DMS153 treated with DMSO at 0.1 percent for 48 hours (cell line): Measurements from ENCODE around the gene OR2C1.

Experiments
- DNase-seq: peaks from one replicate; lab custom pipeline; 2025; ENCODE audit not compliant: unreplicated experiment; lab: John Stamatoyannopoulos, UW

Gene OR2C1

DNA sequence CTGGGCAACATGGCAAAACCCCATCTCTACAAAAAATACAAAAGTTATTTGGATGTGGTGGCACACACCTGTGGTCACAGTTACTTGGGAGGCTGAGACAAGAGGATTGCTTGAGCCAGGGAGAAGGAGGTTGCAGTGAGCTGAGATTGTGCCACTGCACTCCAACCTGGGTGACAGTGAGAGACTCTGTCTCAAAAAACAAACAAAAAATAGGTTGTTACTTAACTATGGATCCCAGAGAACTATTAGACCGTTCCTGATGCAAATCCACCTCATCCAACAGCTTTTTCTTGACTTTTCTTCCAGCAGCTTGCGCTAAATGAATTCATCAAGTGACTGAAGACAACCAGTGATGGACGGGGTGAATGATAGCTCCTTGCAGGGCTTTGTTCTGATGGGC is at the start of gene OR2C1:
TSS of gene OR2C1 (plus strand) at position 301 of the 400 bp plus-strand sequence. CDS start at position 353, 52 bp downstream.
- DNase-seq = no peak

GRCh38 chr16:3306078-3306477 is 49.6 kb upstream of the OR2C1 start:
- no peak for DNase-seq

GRCh38 chr16:3311496-3311895 is 44.2 kb upstream of the OR2C1 start:
- DNase-seq = no peak

DNA sequence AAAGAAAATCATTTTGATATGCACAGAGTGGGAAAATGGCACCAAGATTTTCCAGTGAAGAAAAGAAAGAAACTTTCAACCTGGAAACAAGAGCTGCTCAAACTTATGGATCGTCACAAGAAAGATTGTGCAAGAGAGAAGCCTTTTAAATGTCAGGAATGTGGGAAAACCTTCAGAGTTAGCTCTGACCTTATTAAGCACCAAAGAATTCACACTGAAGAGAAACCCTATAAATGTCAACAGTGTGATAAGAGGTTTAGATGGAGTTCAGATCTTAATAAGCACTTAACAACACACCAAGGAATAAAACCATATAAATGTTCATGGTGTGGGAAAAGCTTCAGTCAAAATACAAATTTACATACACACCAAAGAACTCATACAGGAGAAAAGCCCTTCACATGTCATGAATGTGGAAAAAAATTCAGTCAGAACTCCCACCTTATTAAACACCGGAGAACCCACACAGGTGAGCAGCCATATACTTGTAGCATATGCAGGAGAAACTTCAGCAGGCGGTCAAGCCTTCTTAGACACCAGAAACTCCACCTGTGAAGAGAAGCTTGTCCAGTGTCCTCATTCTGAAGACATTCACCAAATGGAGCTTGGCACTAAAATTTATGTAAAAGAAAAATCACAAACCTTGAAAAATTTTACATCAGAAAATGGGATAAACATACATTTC is 38.2 kb upstream of the OR2C1 start:
- no peak for DNase-seq

- DNase-seq = no peak
These were observed 33.9 kb upstream of the OR2C1 start for GRCh38 chr16:3321816-3322215.

DNA sequence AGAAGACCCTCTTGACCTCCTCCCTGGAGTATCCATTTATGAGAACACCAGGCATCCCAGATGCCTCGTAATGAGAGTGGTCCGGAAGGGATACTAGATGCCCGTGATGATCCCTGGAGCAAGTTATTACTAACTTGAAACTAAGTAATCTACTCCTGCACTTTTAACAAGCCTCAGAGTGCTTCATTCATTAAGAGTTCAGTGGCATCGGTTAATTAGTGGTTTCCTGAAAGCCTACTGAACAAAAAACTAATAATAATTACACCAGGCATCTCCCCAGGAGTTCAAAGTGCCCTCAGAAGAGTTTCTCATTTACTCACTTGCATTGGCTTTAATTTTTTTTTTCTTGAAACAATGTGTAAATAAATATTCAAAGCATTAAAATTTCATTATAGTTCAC is 28.2 kb upstream of the OR2C1 start:
- DNase-seq = no peak

DNA sequence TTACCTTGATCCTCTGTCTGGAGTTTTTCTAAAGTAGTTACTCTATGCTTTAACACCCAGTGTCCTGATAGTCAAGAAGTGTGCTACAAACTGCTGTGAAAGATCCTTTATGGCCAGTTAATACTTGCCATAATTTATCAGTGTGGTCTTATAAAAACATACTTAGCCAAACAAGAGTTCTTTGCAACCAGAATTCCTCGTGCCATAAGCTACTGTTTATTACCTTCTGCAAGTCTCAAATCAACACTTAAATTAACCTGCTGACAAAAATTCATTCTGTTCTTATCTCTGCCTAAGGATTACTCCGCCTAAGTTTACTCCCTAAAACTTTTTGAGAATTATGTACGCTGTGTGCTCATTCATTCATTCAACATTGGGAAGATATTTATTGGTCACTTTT is 27.6 kb upstream of the OR2C1 start:
- no peak for DNase-seq

DNA sequence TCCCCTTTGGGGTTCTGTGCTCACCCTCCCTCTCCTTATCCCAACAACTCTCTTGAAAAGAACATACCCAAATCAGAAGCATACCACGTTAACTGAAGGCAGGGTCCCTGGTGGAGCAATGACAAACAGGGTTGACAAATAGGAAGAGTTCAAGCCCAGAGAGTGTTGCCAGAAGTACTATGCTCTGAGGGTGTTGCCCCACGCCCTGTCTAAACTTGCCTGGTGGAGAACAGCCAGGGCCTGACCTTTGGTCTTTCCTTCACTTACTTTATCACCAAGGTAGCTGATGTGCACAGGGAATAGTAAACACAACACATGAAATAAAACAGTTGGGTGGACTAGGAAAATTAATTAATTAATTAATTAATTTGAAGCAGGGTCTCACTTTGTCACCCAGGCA is 27.0 kb upstream of the OR2C1 start:
- DNase-seq = no peak

DNA sequence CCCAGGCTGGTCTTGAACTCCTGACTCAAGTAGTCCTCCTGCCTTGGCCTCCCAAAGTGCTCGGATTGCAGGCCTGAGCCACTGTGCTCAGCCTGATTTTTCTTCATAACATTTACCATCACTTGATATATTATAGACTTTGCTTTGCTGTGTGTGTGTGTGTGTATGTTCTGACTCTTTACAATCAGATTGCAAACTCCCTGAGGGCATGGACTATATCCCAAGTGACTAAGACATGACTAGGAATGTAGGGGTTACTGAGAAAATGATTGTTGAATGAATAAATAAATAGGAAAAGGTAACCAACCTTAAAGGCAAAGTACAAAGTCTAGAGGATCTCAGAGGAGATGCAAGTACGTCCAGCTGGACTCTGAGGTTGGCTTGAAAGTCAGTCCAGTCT is 9.6 kb upstream of the OR2C1 start:
- DNase-seq = no peak

DNA sequence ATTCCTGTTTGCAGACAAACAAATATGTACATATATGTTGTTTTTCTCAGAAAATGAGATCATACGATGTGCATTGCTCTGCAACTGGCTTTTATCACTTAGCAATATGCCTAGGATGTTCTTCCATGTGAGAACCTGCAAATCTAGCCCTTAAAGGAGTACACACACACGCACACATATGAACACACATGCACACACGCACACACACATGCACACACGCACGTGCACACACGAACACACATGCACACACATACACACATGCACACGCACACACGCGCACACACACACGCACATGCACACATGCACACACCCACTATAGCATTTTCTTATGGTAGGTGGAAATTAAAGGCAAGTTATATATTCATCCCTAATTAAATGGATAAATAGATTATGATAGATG is 8.1 kb upstream of the OR2C1 start:
- DNase-seq = no peak

- no peak for DNase-seq
These were observed 7.0 kb upstream of the OR2C1 start for GRCh38 chr16:3348547-3349167.

GRCh38 chr16:3349175-3349574 is 6.5 kb upstream of the OR2C1 start:
- no peak for DNase-seq

GRCh38 chr16:3356118-3356517 is 429 bp downstream of the OR2C1 start:
- no peak for DNase-seq

DNA sequence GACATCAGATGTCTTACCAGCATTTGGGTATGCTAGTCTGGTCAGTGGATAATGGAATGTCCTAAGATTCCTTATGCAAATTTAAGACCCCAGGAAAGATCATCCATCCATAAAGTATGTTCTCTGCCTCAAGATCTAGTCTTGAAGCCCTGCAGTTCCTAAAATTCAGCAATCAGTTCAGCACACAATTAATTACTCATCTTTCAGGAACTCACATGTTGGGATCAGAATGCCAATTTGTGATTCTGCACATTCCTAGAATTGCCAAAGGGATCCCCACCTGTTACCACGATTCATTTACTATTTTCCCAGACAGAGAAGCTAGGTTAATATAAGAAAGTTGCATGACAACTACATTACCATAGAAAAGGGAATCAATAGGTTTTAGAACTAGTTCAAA is 3.2 kb downstream of the OR2C1 start:
- DNase-seq = no peak

- DNase-seq = no peak
These were observed 7.2 kb downstream of the OR2C1 start for GRCh38 chr16:3362931-3363330.

DNA sequence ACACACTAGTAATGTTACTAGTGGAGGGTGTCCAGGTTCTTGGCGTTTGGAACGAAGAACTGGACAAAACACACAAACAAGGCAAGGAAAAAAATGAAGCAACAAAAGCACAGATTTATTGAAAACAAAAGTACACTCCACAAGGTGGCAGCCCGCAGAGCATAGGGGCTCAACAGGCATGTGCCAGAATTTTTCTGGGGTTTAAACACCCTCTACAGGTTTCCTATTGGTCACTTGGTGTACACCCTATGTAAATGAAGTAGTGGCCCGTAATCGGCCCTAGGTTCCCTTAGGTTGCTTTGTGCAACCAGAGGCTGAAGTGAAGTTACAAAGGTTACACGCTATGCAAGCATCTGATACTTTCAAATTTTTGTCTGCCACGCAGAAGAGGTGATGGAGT is 8.1 kb downstream of the OR2C1 start:
- no peak for DNase-seq

DNA sequence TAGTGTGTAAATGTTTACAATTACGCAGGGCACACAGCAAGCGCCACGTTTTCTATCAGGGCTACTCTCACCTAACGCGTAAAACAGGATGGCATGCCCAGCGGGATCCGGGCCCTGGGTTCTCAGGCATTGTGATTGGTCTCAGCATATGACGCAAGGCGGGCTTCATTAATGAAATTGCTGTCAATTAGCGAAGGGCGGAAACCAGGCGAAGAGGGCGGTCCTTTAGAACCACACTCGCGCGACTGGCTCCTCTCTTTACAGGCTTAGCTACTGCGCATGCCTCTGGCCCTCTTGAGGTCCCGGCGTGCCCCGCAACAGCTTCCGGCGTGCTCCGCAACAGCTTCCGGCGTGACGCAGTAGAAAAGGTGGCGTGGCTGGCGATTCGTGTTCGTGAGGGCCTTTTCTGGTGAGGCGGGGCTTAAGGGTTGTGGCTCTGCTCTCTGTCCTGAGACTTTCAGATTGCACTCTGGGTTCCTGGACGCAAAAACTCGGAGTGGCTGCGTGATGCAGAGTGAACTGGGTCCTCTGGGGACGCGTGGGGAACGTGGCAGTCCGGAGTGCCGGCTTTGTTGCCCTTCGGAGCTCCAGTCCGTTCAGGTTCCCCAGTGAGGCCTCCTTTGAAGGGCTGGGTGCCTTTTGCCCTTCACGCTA is 9.2 kb downstream of the OR2C1 start:
- no peak for DNase-seq

DNA sequence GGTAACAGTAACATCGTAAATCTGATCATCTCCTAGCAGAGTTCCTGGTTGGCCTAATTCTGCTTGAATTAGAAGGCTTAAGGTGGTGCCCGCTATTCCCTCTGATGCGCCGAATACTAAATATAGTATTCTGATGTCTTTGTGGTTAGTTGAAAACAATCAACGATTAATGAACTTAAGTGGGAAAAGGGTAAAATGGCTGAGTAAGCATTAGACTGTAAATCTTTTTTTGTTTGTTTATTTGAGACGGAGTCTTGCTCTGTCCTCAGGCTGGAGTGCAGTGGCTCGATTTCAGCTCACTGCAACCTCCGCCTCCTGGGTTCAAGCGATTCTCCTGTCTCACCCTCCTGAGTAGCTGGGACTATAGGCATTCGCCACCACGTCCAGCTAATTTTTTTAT is 13.4 kb downstream of the OR2C1 start:
- no peak for DNase-seq

DNA sequence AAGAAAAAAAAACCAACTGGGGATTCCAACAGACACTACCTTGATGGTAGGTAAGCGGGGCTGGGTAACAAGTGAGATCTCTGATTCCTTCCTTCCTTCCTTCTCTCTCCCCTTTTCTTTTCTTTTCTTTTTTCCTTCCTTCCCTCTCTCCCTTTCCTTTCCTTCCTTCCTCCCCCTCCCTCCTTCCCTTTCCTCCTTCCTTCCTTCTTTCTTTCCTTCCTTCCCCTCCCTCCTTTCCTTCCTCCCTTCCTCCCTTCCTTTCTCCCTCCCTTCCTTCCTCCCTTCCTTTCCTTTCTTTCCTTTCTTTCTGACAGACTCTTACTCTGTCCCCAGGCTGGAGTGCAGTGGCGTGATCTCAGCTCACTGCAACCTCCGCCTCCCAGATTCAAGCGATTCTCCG is 20.0 kb downstream of the OR2C1 start:
- DNase-seq = no peak

DNA sequence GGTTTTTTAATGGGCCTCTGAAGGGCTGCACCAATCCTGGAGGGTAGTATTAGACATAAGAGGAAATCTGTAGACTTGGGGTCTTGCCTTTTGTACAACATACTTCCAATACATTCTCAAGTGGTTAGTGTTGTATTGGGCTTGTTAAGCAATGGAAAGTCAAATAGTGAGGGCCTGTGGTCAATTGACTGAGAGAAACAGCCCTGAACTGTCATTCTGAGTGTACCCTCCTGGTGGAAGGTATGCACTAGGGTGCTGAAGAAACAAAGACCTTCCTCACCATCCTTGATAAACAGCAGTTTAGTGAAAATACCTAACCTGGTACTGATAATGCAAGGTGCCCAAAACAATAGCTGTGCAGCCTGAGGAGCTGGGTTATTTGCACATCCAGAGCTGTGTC is 22.2 kb downstream of the OR2C1 start:
- DNase-seq = no peak

DNA sequence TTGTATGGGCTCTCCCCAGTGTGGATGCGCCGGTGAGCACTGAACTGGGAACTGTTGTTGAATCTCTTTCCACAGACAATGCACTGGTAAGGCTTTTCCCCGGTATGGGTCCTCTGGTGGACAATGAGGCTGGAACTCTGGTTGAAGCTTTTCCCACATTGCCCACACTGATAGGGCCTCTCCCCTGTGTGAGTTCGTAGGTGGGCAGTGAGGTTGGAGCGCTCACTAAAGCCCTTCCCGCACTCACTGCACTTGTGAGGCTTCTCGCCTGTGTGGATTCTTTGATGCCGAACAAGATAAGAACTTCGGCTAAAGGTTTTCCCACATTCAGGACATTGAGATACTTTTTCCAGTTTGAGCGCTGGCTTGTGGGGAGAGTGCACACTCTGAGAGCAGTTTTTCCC is 27.4 kb downstream of the OR2C1 start:
- DNase-seq = no peak

DNA sequence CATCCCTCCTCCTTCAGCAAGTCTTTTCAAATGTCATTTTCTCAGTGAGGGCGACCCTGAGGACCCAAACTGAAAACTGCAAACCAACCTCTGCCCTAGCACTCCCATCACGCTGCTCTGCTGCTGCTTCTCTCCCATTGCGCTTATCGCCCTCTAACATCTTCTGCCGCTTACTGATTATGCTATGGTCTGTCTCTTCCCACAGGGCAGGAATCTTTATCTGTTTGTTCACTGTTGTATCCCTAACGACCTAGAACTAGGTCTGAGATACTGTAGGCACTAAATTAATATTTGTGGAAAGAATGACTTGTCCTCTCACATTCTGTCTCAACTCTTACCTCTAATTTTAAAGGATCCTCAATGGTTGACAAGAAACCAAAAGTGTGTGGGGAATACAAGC is 32.6 kb downstream of the OR2C1 start:
- no peak for DNase-seq
